Gastrocnemius medialis (tissue), 4 donors: ENCODE measurements around the gene RNGTT.

ENCODE experiments used
- CTCF ChIP-seq, 5 experiments: fragments of 450-650 bp in 3 of 5; fragments of 200-600 bp in 2 of 5; sonication (generic) in 2 of 5; IDR thresholded peaks in 4 of 5; conservative IDR thresholded peaks in 1 of 5; 1 replicate in 4 of 5; 2 replicates in 1 of 5; pipeline ENCODE4 v1.5.1; 2016 to 2019; ENCODE audit warnings: antibody characterized with exemption in 5 of 5, mild to moderate bottlenecking in 3 of 5, moderate library complexity in 3 of 5
- POLR2A ChIP-seq, 2 donors: fragments of 450-650 bp; IDR thresholded peaks; one replicate each; pipeline ENCODE4 v1.6.1; 2017; ENCODE audit warnings: antibody characterized with exemption in 2 of 2, mild to moderate bottlenecking in 2 of 2, moderate library complexity in 2 of 2

- no peak for TF ChIP-seq CTCF (IDR thresholded peaks at IDR 0.05 in 4 of 5, conservative IDR thresholded peaks at IDR 0.05 in 1 of 5)
- TF ChIP-seq POLR2A (IDR thresholded peaks at IDR 0.05), result no peak
Observed at GRCh38 chr6:88848870-88849269, 114.5 kb downstream of the RNGTT start.
